T-cell (primary cell): Measurements from ENCODE around the gene SLC37A1. TPM values are rescaled to one million over a fixed set of nuclear protein-coding genes. Genes with fewer than 3 reads are reported as not detected.

ENCODE experiments used
- ATAC-seq, 4 experiments: fragments of 200-7000 bp in 3 of 4; fragments of 150-1000 bp in 1 of 4; cut with Tn5 transposase; replicated peaks in 1 of 4; 1 replicate in 3 of 4; 2 replicates in 1 of 4; pipeline ENCODE4 v1.10.0; 2021; ENCODE audit warnings: moderate library complexity in 3 of 4, mild to moderate bottlenecking in 2 of 4, moderate number of reproducible peaks in 1 of 4
- CTCF ChIA-PET, 2 donors: fragments of 300-600 bp; sonication (Branson Sonifier 250); formaldehyde crosslinking; loops; one replicate each; lab custom pipeline; 2022; ENCODE audit warnings: antibody characterized with exemption in 2 of 2; lab: Charles Lee
- POLR2A ChIA-PET, 2 donors: fragments of 300-600 bp; sonication (Branson Sonifier 250); formaldehyde crosslinking; loops; one replicate each; lab custom pipeline; 2022; ENCODE audit warnings: antibody characterized with exemption in 2 of 2; lab: Charles Lee
- DNase-seq, 35 experiments: peaks; one replicate each; pipeline versions ENCODE4 v3.0.0 to v3.0.0-alpha.2; 2013 to 2023
- H3K27ac ChIP-seq: one replicate; pipeline ENCODE4 v1.5.1; 2013; ENCODE audit warnings: low read length
- H3K27me3 ChIP-seq, 2 experiments: replicated peaks in 1 of 2; 1 replicate in 1 of 2; 2 replicates in 1 of 2; pipeline versions ENCODE4 v1.6.1 to v1.7.0; 2013; ENCODE audit warnings: low read length in 1 of 2, mixed read lengths in 1 of 2; ENCODE audit not compliant: control insufficient read depth in 2 of 2, insufficient read depth in 2 of 2; ENCODE audit errors: extremely low read depth in 1 of 2
- H3K36me3 ChIP-seq, 2 donors: 1 replicate in 1 of 2; 2 replicates in 1 of 2; pipeline versions ENCODE4 v1.6.1 to v1.7.0; 2013; ENCODE audit warnings: low read length in 1 of 2; ENCODE audit not compliant: control insufficient read depth in 2 of 2, insufficient read depth in 1 of 2; ENCODE audit errors: extremely low read depth in 1 of 2
- H3K4me1 ChIP-seq, 2 experiments: 1 replicate in 1 of 2; 2 replicates in 1 of 2; pipeline versions ENCODE4 v1.6.1 to v1.7.0; 2013; ENCODE audit warnings: low read length in 2 of 2, mixed read lengths in 1 of 2; ENCODE audit not compliant: insufficient read depth in 2 of 2, control insufficient read depth in 1 of 2; ENCODE audit errors: extremely low read depth in 1 of 2
- H3K4me3 ChIP-seq, 2 donors: 1 replicate in 1 of 2; 2 replicates in 1 of 2; pipeline versions ENCODE4 v1.5.1 to v1.7.0; 2013; ENCODE audit warnings: mild to moderate bottlenecking in 2 of 2, low read length in 1 of 2, moderate library complexity in 1 of 2; ENCODE audit not compliant: control insufficient read depth in 1 of 2; ENCODE audit errors: extremely low read depth in 1 of 2
- H3K9me3 ChIP-seq: 2 replicates; pipeline ENCODE4 v1.7.0; 2013
- H3K27ac Mint-ChIP-seq, 2 donors: one replicate each; pipeline ENCODE4 v1.8.0; 2020 to 2021; ENCODE audit warnings: mild to moderate bottlenecking in 2 of 2, mixed read lengths in 2 of 2
- H3K27me3 Mint-ChIP-seq, 2 donors: one replicate each; pipeline ENCODE4 v1.8.0; 2021 to 2022; ENCODE audit warnings: mixed read lengths in 2 of 2
- H3K36me3 Mint-ChIP-seq: one replicate; pipeline ENCODE4 v1.8.0; 2021; ENCODE audit warnings: mixed read lengths
- H3K4me1 Mint-ChIP-seq, 3 donors: one replicate each; pipeline ENCODE4 v1.8.0; 2020 to 2022; ENCODE audit warnings: mixed read lengths in 3 of 3, mild to moderate bottlenecking in 1 of 3
- H3K4me3 Mint-ChIP-seq, 3 donors: one replicate each; pipeline ENCODE4 v1.8.0; 2020 to 2022; ENCODE audit warnings: mild to moderate bottlenecking in 3 of 3, mixed read lengths in 3 of 3, moderate library complexity in 3 of 3
- H3K9me3 Mint-ChIP-seq, 3 donors: one replicate each; pipeline ENCODE4 v1.8.0; 2020 to 2022; ENCODE audit warnings: mixed read lengths in 3 of 3
- WGBS: methylation state at CpG from one replicate; pipeline ENCODE4 v1.1.5; 2013; ENCODE audit warnings: missing lambda C conversion rate; ENCODE audit not compliant: insufficient coverage; 5-methylcytosine and 5-hydroxymethylcytosine counted together
- total RNA-seq, 35 experiments: library from RNA in 6 of 35; stranded (reverse) in 6 of 35; fragments of 120-200 nt in 1 of 35; gene quantifications; one replicate each; pipeline versions ENCODE4 v1.2.1 to v1.2.4 and lab custom pipeline; 2013 to 2026

Gene SLC37A1
- total RNA-seq, 5 donors from 2014 or later (not counting 1 experiment from before 2014, with no cell fraction given), result 18.7 to 26.3 (median 22.6) TPM

GRCh38 chr21:42520628-42521253 is 7.1 kb downstream of the SLC37A1 start:
- ATAC-seq, result no peak
- no peaks in the 10 kb centered on the region for H3K9me3 Mint-ChIP-seq
- Histone ChIP-seq H3K27me3 (no peaks in the 10 kb centered on the region), H3K27ac (no peak overlapping the region), H3K36me3 (peaks cover 12 to 44% of the 10 kb centered on the region in 2 donors), H3K9me3 (no peaks in the 10 kb centered on the region), H3K4me3 (no peak overlapping the region), H3K4me1 (peaks cover under 1 to 16% of the 10 kb centered on the region in 2 experiments)
- no peaks in the 10 kb centered on the region for H3K27me3 Mint-ChIP-seq
- WGBS, result over 99% methylated on average over 10 of the region's 18 CpGs
- CTCF ChIA-PET, result no interaction called here
- H3K4me1 Mint-ChIP-seq, result peaks cover 37 to 56% (median 50%) of the 10 kb centered on the region in 3 donors
- H3K27ac Mint-ChIP-seq, result peak overlapping the region in 1 of 2 donors; percentile 44
- POLR2A ChIA-PET, result no interaction called here
- DNase-seq, result no peak
- no peak overlapping the region for H3K4me3 Mint-ChIP-seq
- H3K36me3 Mint-ChIP-seq, result peaks cover 64% of the 10 kb centered on the region

GRCh38 chr21:42521384-42521783 is 7.7 kb downstream of the SLC37A1 start:
- H3K4me1 Mint-ChIP-seq, result peaks cover 40 to 54% (median 50%) of the 10 kb centered on the region in 3 donors
- CTCF ChIA-PET, result no interaction called here
- H3K27ac Mint-ChIP-seq, result no peak overlapping the region
- no peaks in the 10 kb centered on the region for H3K9me3 Mint-ChIP-seq
- H3K36me3 Mint-ChIP-seq, result peaks cover 69% of the 10 kb centered on the region
- DNase-seq (no peak), ATAC-seq (no peak)
- no peaks in the 10 kb centered on the region for H3K27me3 Mint-ChIP-seq
- Histone ChIP-seq H3K27ac (no peak overlapping the region), H3K27me3 (no peaks in the 10 kb centered on the region), H3K36me3 (peaks cover 12 to 45% of the 10 kb centered on the region in 2 donors), H3K4me1 (peaks cover 2 to 17% of the 10 kb centered on the region in 2 experiments), H3K9me3 (no peaks in the 10 kb centered on the region), H3K4me3 (no peak overlapping the region)
- WGBS, result no CpG with 5 or more reads among the region's 1 CpG
- POLR2A ChIA-PET, result no interaction called here
- H3K4me3 Mint-ChIP-seq, result no peak overlapping the region

DNA sequence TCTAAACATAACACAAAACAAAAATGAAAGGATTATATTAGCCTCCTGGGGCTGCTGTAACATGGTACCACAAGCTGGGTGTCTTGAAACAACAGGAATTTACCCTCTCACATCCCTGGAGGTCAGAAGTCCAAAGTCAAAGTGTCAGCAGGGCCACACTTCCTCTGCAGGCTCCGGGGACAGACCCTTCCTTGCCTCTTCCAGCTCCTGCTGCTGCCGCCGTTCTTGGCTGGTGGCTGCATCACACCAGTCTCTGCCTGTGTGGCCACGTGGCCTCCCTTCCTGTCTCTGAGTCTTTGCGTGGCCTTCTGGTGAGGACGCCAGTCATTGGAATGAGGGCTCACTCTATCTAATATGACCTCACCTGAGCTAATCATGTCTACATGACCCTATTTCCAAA is 8.2 kb downstream of the SLC37A1 start:
- no peak overlapping the region for H3K27ac Mint-ChIP-seq
- no peaks in the 10 kb centered on the region for H3K9me3 Mint-ChIP-seq
- H3K36me3 ChIP-seq, result peaks cover 12 to 45% of the 10 kb centered on the region in 2 donors

GRCh38 chr21:42522271-42522670 is 8.6 kb downstream of the SLC37A1 start:
- H3K27me3 ChIP-seq, result no peaks in the 10 kb centered on the region
- Mint-ChIP-seq H3K27me3 (no peaks in the 10 kb centered on the region), H3K4me3 (no peak overlapping the region), H3K4me1 (peaks cover 40 to 52% (median 50%) of the 10 kb centered on the region in 3 donors), H3K27ac (no peak overlapping the region), H3K36me3 (peaks cover 60% of the 10 kb centered on the region), H3K9me3 (no peaks in the 10 kb centered on the region)
- H3K4me3 ChIP-seq, result no peak overlapping the region
- no peaks in the 10 kb centered on the region for H3K9me3 ChIP-seq
- peaks cover 10 to 45% of the 10 kb centered on the region in 2 donors for H3K36me3 ChIP-seq
- ChIA-PET POLR2A (no interaction called here), CTCF (no interaction called here)
- no peak overlapping the region for H3K27ac ChIP-seq
- DNase-seq (no peak), ATAC-seq (no peak)
- WGBS, result 100% methylated on average over 3 of the region's 14 CpGs
- H3K4me1 ChIP-seq, result peaks cover 7 to 26% of the 10 kb centered on the region in 2 experiments

More for the DNA sequence above, 8.2 kb downstream of the SLC37A1 start:
- WGBS, result 70% methylated on average over 6 of the region's 6 CpGs
- POLR2A ChIA-PET, result no interaction called here
- no peaks in the 10 kb centered on the region for H3K27me3 Mint-ChIP-seq
- peaks cover 40 to 52% (median 50%) of the 10 kb centered on the region in 3 donors for H3K4me1 Mint-ChIP-seq
- no peak for ATAC-seq
- Histone ChIP-seq H3K4me1 (peaks cover 2 to 21% of the 10 kb centered on the region in 2 experiments), H3K4me3 (no peak overlapping the region), H3K9me3 (no peaks in the 10 kb centered on the region), H3K27me3 (no peaks in the 10 kb centered on the region), H3K27ac (no peak overlapping the region)
- peaks cover 65% of the 10 kb centered on the region for H3K36me3 Mint-ChIP-seq
- no peak overlapping the region for H3K4me3 Mint-ChIP-seq
- no peak for DNase-seq
- CTCF ChIA-PET, result no interaction called here

- Histone ChIP-seq H3K4me3 (no peak overlapping the region), H3K27ac (no peak overlapping the region), H3K4me1 (peaks cover 10 to 30% of the 10 kb centered on the region in 2 experiments), H3K27me3 (no peaks in the 10 kb centered on the region), H3K36me3 (peaks cover 8 to 45% of the 10 kb centered on the region in 2 donors), H3K9me3 (no peaks in the 10 kb centered on the region)
- Mint-ChIP-seq H3K4me1 (peaks cover 44 to 52% (median 50%) of the 10 kb centered on the region in 3 donors), H3K36me3 (peaks cover 57% of the 10 kb centered on the region), H3K27me3 (no peaks in the 10 kb centered on the region), H3K4me3 (no peak overlapping the region), H3K27ac (no peak overlapping the region), H3K9me3 (no peaks in the 10 kb centered on the region)
- ATAC-seq (no peak), DNase-seq (no peak)
- ChIA-PET POLR2A (no interaction called here), CTCF (no interaction called here)
- 97% methylated on average over 5 of the region's 8 CpGs for WGBS
Observed at GRCh38 chr21:42522771-42523170, 9.1 kb downstream of the SLC37A1 start.

- POLR2A ChIA-PET, result no interaction called here
- Mint-ChIP-seq H3K9me3 (no peaks in the 10 kb centered on the region), H3K4me3 (no peak overlapping the region), H3K36me3 (peaks cover 52% of the 10 kb centered on the region), H3K27ac (no peak overlapping the region), H3K27me3 (no peaks in the 10 kb centered on the region), H3K4me1 (peaks cover 48 to 52% (median 50%) of the 10 kb centered on the region in 3 donors)
- ATAC-seq (no peak), DNase-seq (no peak)
- Histone ChIP-seq H3K27me3 (no peaks in the 10 kb centered on the region), H3K4me3 (no peak overlapping the region), H3K9me3 (no peaks in the 10 kb centered on the region), H3K4me1 (peaks cover 14 to 33% of the 10 kb centered on the region in 2 experiments), H3K27ac (no peak overlapping the region), H3K36me3 (peaks cover 8 to 41% of the 10 kb centered on the region in 2 donors)
- WGBS, result 100% methylated on average over 4 of the region's 7 CpGs
- CTCF ChIA-PET, result no interaction called here
Observed at GRCh38 chr21:42523211-42523610, 9.6 kb downstream of the SLC37A1 start.
